K562 (cell line): ENCODE measurements around the gene SHANK1. TPM values are rescaled to one million over a fixed set of nuclear protein-coding genes. Genes with fewer than 3 reads are reported as not detected.

Experiments used
- CBFA2T2 ChIP-seq: fragments of 450-650 bp; conservative IDR thresholded peaks from 2 replicates; pipeline ENCODE4 v1.6.1; 2017; ENCODE audit warnings: mild to moderate bottlenecking
- CCAR2 ChIP-seq: fragments of 200-400 bp; formaldehyde crosslinking; IDR thresholded peaks from 2 replicates; pipeline ENCODE4 v1.6.1; 2017; ENCODE audit warnings: mild to moderate bottlenecking, low read depth, low read length
- DIDO1 ChIP-seq: fragments of 450-650 bp; IDR thresholded peaks from 2 replicates; pipeline ENCODE4 v1.6.1; 2016; ENCODE audit warnings: low read depth, missing biosample characterization, missing genetic modification characterization
- ELF2 ChIP-seq: fragments of 250-450 bp; sonication (Bioruptor Pico); IDR thresholded peaks from 2 replicates; pipeline ENCODE4 v1.5.0; 2021; ENCODE audit warnings: mild to moderate bottlenecking
- FOS ChIP-seq: IDR thresholded peaks from 3 replicates; pipeline ENCODE4 v1.6.1; 2011; ENCODE audit not compliant: insufficient read length; ENCODE audit errors: extremely low read depth
- LEF1 ChIP-seq: fragments of 450-650 bp; IDR thresholded peaks from 2 replicates; pipeline ENCODE4 v1.6.1; 2016; ENCODE audit warnings: mild to moderate bottlenecking
- MAX ChIP-seq: sonication (generic); formaldehyde crosslinking; IDR thresholded peaks from 2 replicates; pipeline ENCODE4 v1.9.0; 2022; ENCODE audit warnings: mild to moderate bottlenecking, missing genetic modification reagents
- MBD2 ChIP-seq: sonication (generic); IDR thresholded peaks from 2 replicates; pipeline ENCODE4 v1.6.1; 2016; ENCODE audit warnings: low read depth, borderline replicate concordance
- MEF2D ChIP-seq: conservative IDR thresholded peaks from 2 replicates; pipeline ENCODE4 v1.6.1; 2016; ENCODE audit warnings: low read depth, missing genetic modification characterization, missing compliant biosample characterization
- MTA3 ChIP-seq: fragments of 450-650 bp; formaldehyde crosslinking; IDR thresholded peaks from 2 replicates; pipeline ENCODE4 v1.6.1; 2017; ENCODE audit warnings: mild to moderate bottlenecking, borderline replicate concordance
- PHF20 ChIP-seq: fragments of 450-650 bp; IDR thresholded peaks from 2 replicates; pipeline ENCODE4 v1.6.1; 2018; ENCODE audit not compliant: partially characterized antibody
- SIX5 ChIP-seq, 2 experiments: IDR thresholded peaks; 2 replicates each; pipeline ENCODE4 v1.6.1; 2011; ENCODE audit warnings: low read length in 2 of 2, borderline replicate concordance in 1 of 2, low read depth in 1 of 2, mild to moderate bottlenecking in 1 of 2, moderate library complexity in 1 of 2; ENCODE audit not compliant: insufficient read depth in 1 of 2
- YY1 ChIP-seq, 3 experiments: IDR thresholded peaks; 2 replicates each; pipeline ENCODE4 v1.6.1; 2011; ENCODE audit warnings: low read length in 2 of 3, mild to moderate bottlenecking in 2 of 3, moderate library complexity in 2 of 3, borderline replicate concordance in 1 of 3, control low read depth in 1 of 3, low read depth in 1 of 3; ENCODE audit not compliant: insufficient read depth in 3 of 3, insufficient replicate concordance in 2 of 3, control insufficient read depth in 1 of 3, insufficient read length in 1 of 3; ENCODE audit errors: extremely low read depth in 1 of 3
- ZC3H11A ChIP-seq: IDR thresholded peaks from 2 replicates; pipeline ENCODE4 v1.6.1; 2012; ENCODE audit warnings: low read depth, low read length, improper control_type of control experiment
- ZNF444 ChIP-seq: fragments of 250-450 bp; sonication (Bioruptor Pico); IDR thresholded peaks from 2 replicates; pipeline ENCODE4 v1.4.0; 2020; ENCODE audit warnings: mild to moderate bottlenecking, moderate library complexity
- ZNF445 ChIP-seq: fragments of 250-450 bp; sonication (Bioruptor Pico); IDR thresholded peaks from 2 replicates; pipeline ENCODE4 v1.4.0; 2020; ENCODE audit warnings: low read depth, mild to moderate bottlenecking, moderate library complexity
- polyA plus RNA-seq, 8 experiments: library from polyadenylated mRNA; depleted of rRNA in 4 of 8; stranded (reverse) in 5 of 8; unstranded in 3 of 8; fragments of >200 nt; fragmentation: Nextera tagmentation in 2 of 8; fragmentation: Illumina TruSeq in 1 of 8; extraction: Ambion mirVana in 2 of 8; extraction: Trizol in 1 of 8; gene quantifications; 2 replicates each; pipeline versions ENCODE4 v1.2.1 to v1.2.3, GENCODE V29; 2011 to 2014; ENCODE audit warnings: inconsistent platforms in 1 of 8, missing spikeins in 1 of 8
- total RNA-seq, 7 experiments: library from RNA; depleted of rRNA in 6 of 7; stranded (reverse); fragments of >200 nt in 6 of 7; fragmentation: Illumina TruSeq in 2 of 7; extraction: Trizol in 2 of 7; gene quantifications; 2 replicates each; pipeline versions ENCODE4 v1.2.1 to v1.2.3, GENCODE V29; 2011 to 2021; ENCODE audit warnings: low replicate concordance in 1 of 7
- TF ChIP-seq, protein P1 (sequence below), 3 experiments: fragments of 200-800 bp in 1 of 3; fragments of 250-450 bp in 1 of 3; fragments of 450-650 bp in 1 of 3; sonication (Bioruptor Pico) in 1 of 3; sonication (Bioruptor generic) in 1 of 3; formaldehyde crosslinking in 1 of 3; IDR thresholded peaks; 2 replicates each; pipeline versions ENCODE4 v1.6.1 to v1.8.0; 2016 to 2022; ENCODE audit warnings: mild to moderate bottlenecking in 2 of 3, missing genetic modification characterization in 2 of 3, missing compliant biosample characterization in 1 of 3, moderate library complexity in 1 of 3
- TF ChIP-seq, protein P2 (sequence below), 2 experiments: fragments of 450-650 bp; conservative IDR thresholded peaks; 2 replicates each; pipeline ENCODE4 v1.6.1; 2017; ENCODE audit warnings: mild to moderate bottlenecking in 2 of 2, moderate library complexity in 2 of 2
- TF ChIP-seq, protein P3 (sequence below): sonication (generic); IDR thresholded peaks from 2 replicates; pipeline ENCODE4 v1.6.1; 2016
- TF ChIP-seq, protein P4 (sequence below): fragments of 450-650 bp; IDR thresholded peaks from 2 replicates; pipeline ENCODE4 v1.6.1; 2016

The SHANK1 gene
- total and polyA plus RNA-seq, 9 of the 15 experiments (the other 6 are each of a cell fraction or from before 2014, with no cell fraction given) = 0.33 to 1.3 (median 0.55) TPM; not detected in 2

- TF ChIP-seq YY1 (IDR thresholded peaks at IDR 0.05; ENCODE audit: borderline replicate concordance in 1 of 3, control insufficient read depth in 1 of 3, extremely low read depth in 1 of 3, insufficient read depth in 3 of 3, insufficient read length in 1 of 3, insufficient replicate concordance in 2 of 3, low read depth in 1 of 3, low read length in 2 of 3) = peak in 1 of 3 experiments; percentile 88
- TF ChIP-seq ZC3H11A = no peak
- TF ChIP-seq DIDO1 = no peak
- TF ChIP-seq MEF2D (tag) = 0 out of 2 replicates have a peak, but pooled peaks have one; percentile 47
- TF ChIP-seq CCAR2 = no peak
- peak; percentile 76 for TF ChIP-seq PHF20
- TF ChIP-seq LEF1 = 0 out of 2 replicates have a peak, but pooled peaks have one; percentile 49
- 0 out of 2 replicates have a peak, but pooled peaks have one; percentile 30 for TF ChIP-seq MTA3
- TF ChIP-seq, protein P1, sequence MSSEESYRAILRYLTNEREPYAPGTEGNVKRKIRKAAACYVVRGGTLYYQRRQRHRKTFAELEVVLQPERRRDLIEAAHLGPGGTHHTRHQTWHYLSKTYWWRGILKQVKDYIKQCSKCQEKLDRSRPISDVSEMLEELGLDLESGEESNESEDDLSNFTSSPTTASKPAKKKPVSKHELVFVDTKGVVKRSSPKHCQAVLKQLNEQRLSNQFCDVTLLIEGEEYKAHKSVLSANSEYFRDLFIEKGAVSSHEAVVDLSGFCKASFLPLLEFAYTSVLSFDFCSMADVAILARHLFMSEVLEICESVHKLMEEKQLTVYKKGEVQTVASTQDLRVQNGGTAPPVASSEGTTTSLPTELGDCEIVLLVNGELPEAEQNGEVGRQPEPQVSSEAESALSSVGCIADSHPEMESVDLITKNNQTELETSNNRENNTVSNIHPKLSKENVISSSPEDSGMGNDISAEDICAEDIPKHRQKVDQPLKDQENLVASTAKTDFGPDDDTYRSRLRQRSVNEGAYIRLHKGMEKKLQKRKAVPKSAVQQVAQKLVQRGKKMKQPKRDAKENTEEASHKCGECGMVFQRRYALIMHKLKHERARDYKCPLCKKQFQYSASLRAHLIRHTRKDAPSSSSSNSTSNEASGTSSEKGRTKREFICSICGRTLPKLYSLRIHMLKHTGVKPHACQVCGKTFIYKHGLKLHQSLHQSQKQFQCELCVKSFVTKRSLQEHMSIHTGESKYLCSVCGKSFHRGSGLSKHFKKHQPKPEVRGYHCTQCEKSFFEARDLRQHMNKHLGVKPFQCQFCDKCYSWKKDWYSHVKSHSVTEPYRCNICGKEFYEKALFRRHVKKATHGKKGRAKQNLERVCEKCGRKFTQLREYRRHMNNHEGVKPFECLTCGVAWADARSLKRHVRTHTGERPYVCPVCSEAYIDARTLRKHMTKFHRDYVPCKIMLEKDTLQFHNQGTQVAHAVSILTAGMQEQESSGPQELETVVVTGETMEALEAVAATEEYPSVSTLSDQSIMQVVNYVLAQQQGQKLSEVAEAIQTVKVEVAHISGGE (CRISPR knock-in tag; IDR thresholded peaks at IDR 0.05) = no peak
- peak; percentile 48 for TF ChIP-seq CBFA2T2
- TF ChIP-seq FOS = peak; percentile 88
- TF ChIP-seq SIX5 (IDR thresholded peaks at IDR 0.05; ENCODE audit: borderline replicate concordance in 1 of 2, insufficient read depth in 1 of 2, low read depth in 1 of 2, low read length in 2 of 2) = peak; percentile 69 to 81; a peak in 3 of 4 replicates
- TF ChIP-seq ZNF444 (CRISPR knock-in tag) = no peak
- TF ChIP-seq, protein P2, sequence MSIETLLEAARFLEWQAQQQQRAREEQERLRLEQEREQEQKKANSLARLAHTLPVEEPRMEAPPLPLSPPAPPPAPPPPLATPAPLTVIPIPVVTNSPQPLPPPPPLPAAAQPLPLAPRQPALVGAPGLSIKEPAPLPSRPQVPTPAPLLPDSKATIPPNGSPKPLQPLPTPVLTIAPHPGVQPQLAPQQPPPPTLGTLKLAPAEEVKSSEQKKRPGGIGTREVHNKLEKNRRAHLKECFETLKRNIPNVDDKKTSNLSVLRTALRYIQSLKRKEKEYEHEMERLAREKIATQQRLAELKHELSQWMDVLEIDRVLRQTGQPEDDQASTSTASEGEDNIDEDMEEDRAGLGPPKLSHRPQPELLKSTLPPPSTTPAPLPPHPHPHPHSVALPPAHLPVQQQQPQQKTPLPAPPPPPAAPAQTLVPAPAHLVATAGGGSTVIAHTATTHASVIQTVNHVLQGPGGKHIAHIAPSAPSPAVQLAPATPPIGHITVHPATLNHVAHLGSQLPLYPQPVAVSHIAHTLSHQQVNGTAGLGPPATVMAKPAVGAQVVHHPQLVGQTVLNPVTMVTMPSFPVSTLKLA (conservative IDR thresholded peaks at IDR 0.05) = peak in 1 of 2 experiments; percentile 39; a peak in 1 of 4 replicates
- TF ChIP-seq, protein P3, sequence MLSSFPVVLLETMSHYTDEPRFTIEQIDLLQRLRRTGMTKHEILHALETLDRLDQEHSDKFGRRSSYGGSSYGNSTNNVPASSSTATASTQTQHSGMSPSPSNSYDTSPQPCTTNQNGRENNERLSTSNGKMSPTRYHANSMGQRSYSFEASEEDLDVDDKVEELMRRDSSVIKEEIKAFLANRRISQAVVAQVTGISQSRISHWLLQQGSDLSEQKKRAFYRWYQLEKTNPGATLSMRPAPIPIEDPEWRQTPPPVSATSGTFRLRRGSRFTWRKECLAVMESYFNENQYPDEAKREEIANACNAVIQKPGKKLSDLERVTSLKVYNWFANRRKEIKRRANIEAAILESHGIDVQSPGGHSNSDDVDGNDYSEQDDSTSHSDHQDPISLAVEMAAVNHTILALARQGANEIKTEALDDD = no peak
- TF ChIP-seq ZNF445 (CRISPR knock-in tag) = no peak
- TF ChIP-seq, protein P4, sequence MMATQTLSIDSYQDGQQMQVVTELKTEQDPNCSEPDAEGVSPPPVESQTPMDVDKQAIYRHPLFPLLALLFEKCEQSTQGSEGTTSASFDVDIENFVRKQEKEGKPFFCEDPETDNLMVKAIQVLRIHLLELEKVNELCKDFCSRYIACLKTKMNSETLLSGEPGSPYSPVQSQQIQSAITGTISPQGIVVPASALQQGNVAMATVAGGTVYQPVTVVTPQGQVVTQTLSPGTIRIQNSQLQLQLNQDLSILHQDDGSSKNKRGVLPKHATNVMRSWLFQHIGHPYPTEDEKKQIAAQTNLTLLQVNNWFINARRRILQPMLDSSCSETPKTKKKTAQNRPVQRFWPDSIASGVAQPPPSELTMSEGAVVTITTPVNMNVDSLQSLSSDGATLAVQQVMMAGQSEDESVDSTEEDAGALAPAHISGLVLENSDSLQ = peak; percentile 25; the same call in 1 of the 2 replicates
- TF ChIP-seq MAX (CRISPR knock-in tag) = 0 out of 2 replicates have a peak, but pooled peaks have one; percentile 41
- TF ChIP-seq MBD2 = peak; percentile 82; the same call in 1 of the 2 replicates
- TF ChIP-seq ELF2 (CRISPR knock-in tag) = 0 out of 2 replicates have a peak, but pooled peaks have one; percentile 23
Observed at GRCh38 chr19:50759886-50760285, 40.3 kb upstream of the SHANK1 start (continued).
